GM18517 (cell line): ENCODE results near the gene AMOTL1.
A peak's percentile ranks its signal among the peaks of the same experiment; 100 is the strongest.
"Not testable (repeated sequence)": the region's sequence is repeated elsewhere in the genome, so short reads cannot be mapped to it uniquely, and the experiment has no call there.

ENCODE experiments used
- ATAC-seq: cut with Tn5 transposase; IDR thresholded peaks from one replicate; pipeline ENCODE4 v1.9.1; 2021; ENCODE audit warnings: mild to moderate bottlenecking, moderate library complexity; ENCODE audit not compliant: unreplicated experiment

Gene AMOTL1

GRCh38 chr11:94876645-94877442 lies 108.7 kb downstream of the AMOTL1 start:
- peak; percentile 92 for ATAC-seq

- no peak for ATAC-seq
Observed at GRCh38 chr11:94877443-94878200, 109.5 kb downstream of the AMOTL1 start.

DNA sequence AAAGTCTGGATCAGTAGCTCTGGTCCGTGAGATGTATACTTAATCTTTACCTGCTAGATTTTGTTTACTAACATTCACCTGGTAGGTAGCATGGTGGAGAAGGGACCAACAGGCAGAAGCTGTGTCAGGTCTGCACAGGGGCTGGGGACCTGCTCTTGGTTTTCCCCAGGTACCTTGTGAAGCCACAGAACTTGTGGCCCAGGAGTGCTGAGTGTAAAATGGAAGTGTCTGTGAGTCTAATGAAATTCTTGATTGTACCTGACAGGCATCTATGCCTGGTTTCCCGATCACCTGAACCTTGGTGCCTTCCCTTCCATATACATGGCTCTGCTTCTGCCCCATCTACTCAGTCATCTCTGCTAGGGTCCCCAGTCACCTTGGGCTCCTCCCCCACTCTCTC lies 110.8 kb downstream of the AMOTL1 start:
- no peak for ATAC-seq

DNA sequence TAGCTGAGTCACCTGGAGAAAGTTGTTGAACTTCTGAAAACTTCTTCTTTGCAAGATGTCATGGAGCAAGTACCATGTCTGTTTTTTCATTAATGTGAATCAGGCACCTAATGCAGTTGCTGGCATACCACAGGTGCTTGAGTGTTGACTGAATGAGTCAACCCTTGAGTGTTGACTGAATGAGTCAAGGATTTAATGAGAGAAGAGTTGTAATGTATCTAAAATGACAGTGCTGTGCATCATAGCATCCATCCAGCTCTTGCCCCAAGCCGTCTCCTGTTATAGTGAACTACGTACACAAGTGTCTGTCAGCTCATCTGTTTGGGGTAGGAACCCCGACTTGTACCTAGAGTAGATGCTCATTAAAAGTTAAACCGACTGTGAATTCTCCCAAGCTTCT lies 112.1 kb downstream of the AMOTL1 start:
- no peak for ATAC-seq

DNA sequence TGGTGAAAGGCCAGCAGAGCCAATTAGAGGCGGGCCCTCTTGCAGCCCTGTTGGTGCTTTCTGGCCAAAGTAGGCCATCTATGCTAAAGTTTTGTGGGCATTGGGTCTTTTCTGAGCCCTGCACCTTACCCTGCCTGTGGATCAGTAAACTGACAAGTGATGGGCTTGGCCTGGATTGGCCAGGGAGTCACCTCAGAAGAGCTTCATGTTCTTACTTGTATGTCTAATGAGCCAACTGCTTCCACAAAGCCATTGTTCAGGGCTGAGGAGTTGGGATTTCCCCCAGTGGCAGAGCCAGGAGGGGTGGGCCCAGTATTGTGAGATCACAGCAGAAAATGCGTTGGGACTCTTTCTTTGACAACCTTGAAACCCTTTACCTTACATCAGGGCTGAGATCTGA lies 114.8 kb downstream of the AMOTL1 start:
- ATAC-seq, result no peak

GRCh38 chr11:94883878-94884277 lies 115.7 kb downstream of the AMOTL1 start:
- ATAC-seq, result no peak

DNA sequence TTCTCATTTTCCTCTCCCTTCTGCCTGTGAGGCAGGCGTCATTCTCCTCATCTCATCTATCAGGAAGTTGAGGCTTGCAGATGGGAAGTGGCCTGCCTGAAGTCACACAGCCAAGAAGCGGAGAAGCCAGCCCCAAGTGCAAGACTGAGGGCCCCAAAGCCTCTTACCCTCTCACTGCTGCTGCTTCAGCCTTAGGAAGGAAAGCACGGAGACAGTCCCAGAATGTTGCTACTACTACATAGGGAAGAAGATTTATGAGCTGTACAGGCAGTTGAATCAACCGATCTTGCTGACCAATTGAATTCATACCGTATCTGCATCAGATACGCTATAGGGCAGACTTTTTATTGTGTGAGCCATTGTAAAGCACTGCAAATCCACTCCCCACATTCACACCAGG lies 116.2 kb downstream of the AMOTL1 start:
- no peak for ATAC-seq

- no peak for ATAC-seq
Observed at GRCh38 chr11:94885133-94885532, 117.0 kb downstream of the AMOTL1 start.

GRCh38 chr11:94885581-94885980 lies 117.4 kb downstream of the AMOTL1 start:
- no peak for ATAC-seq

DNA sequence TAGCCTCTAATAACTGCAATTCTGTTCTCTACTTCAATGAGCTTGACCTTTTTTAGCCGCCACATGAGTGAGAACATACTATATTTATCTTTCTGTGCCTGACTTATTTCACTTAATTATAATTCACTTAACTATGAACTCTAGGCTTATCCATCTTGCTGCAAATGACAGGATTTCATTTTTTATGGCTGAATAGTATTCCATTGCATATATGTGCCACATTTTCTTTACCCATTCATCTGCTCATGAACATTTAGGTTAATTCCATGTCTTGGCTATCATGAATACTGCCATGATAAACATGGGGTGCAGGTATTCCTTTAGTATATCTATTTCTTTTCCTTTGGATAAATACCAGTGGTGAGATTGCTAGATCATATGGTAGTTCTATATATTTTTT lies 120.0 kb downstream of the AMOTL1 start:
- ATAC-seq, result no peak

- no peak for ATAC-seq
Observed at GRCh38 chr11:94895451-94895850, 127.3 kb downstream of the AMOTL1 start.

GRCh38 chr11:94895971-94896370 lies 127.8 kb downstream of the AMOTL1 start:
- ATAC-seq, result no peak

DNA sequence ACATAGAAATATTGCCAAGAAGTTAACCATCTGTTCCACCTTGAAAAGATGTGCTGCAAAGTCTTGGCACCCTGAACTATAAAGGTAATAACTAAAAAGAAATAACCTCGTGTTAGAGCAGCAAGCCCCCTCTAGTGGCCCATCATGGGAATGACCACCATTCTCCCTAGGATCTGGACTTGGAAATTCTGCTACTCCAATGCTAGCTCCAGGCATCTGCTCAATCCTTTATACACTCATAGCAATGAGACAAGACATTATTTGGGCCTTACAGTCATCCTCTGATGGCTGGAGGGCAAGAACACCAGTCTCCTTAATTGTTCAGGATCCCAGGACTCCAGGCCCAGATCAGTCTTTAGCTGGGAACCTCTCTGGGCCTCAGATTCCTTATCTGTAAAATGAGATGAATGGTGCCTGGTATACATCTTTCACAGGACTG lies 129.2 kb downstream of the AMOTL1 start:
- ATAC-seq, result no peak

DNA sequence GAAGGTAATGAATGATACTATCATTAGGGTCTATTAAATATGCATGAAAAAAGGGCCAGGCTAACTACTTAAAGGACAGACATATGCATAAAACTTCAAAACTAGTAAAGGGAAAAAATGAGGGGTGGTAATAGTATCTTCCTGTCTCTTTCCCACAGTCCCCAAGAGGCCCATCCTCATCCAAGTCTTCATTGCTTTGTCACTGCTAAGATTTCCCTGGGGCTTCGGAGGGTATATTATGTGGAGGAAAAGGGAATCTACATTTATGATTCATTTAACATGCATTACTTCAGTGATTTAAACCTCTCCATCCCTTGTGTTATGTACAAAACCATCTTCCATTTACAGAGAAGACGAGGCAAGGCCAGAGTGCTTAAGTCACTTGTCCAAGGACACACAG lies 139.1 kb downstream of the AMOTL1 start:
- ATAC-seq, result no peak

GRCh38 chr11:94909371-94909820 lies 141.2 kb downstream of the AMOTL1 start:
- no peak for ATAC-seq

- ATAC-seq, result no peak
Observed at GRCh38 chr11:94910270-94910669, 142.1 kb downstream of the AMOTL1 start.

- no peak for ATAC-seq
Observed at GRCh38 chr11:94910779-94911178, 142.6 kb downstream of the AMOTL1 start.

DNA sequence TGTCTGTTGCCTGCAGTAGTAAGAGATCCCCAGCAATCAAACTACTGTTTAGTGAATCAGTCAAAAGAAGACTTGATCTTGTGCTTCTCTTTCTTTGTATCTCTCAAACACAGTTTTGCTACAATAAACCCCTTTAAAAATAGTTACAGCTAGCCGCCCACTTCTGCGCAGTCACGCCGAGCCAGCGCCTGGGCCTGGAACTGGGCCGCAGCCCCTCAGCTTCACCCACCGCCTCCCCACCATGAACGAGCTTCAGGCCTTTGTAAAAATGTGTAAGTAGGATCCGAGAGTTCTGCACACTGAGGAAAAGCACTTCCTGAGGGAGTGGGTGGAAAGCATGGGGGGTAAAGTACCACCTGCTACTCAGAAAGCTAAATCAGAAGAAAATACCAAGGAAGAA lies 144.7 kb downstream of the AMOTL1 start:
- no peak for ATAC-seq

GRCh38 chr11:94913718-94914394 lies 145.7 kb downstream of the AMOTL1 start:
- not testable (repeated sequence) for ATAC-seq

DNA sequence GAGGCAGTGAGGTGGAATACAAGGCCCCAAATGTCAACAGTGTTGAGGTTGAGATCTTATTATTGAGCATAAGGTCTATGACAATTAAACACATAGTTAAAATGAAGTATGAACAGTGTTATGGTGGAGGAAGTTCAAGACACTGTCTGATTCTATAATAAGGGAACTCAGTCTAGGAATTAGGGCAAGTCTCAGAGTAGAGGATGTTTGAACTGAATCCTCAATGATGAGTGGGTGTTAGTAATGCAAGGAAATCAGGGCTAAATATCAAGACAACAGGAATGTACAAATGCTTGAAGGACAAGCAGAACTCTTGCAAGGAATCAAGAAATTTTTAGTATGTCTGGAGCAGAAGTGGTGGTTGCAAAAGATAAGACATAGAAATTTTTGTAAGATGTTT lies 152.2 kb downstream of the AMOTL1 start:
- no peak for ATAC-seq

DNA sequence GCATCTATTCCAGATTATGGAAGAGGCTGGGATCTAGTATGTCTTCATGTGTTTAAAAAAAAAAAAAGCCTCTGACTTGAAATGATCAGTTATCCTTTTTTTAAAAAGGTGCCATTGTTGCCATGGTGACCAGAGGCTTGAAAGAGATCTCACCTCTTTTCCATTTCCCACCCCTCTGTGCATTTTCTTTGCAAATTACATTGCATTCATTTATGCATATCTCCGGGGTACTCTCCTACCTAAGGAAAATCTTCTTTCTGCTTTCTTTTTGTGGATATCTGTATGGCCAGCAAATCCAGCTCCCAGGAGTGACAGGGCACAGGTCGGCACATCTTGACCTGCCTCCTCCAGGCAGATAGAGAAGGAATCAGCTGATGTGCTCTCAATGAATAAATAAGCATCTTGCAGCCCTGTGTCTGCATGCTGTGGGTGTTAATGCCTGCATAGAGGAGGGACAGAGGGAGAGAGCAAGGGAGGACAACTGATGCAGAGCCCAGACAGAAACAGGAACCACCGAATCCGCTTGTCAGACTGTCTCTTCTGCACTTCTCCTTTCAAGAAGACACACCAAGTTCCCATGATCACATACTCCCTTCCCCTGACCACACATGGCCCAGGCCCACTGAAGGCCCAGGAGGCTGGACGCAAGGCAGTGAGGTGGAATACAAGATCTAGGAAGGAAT lies 154.3 kb downstream of the AMOTL1 start:
- ATAC-seq, result no peak
